GM12878 (cell line): ENCODE measurements around the gene RAB11A. TPM values are rescaled to one million over a fixed set of nuclear protein-coding genes. Genes with fewer than 3 reads are reported as not detected.

ENCODE experiments used
- ATAC-seq: fragments of 200-7000 bp; cut with Tn5 transposase; 3 replicates; pipeline ENCODE4 v1.9.1; 2020; ENCODE audit warnings: mild to moderate bottlenecking, moderate library complexity
- BruUV-seq: library from RNA; stranded (reverse); fragments of 400-500 nt; replicated peaks from 2 replicates; lab custom pipeline; 2021; lab: Mats Ljungman, UMichigan
- CTCF ChIA-PET: fragments of 300-600 bp; sonication (Branson Sonifier 250); formaldehyde crosslinking; extraction: SDS; loops from one replicate; lab custom pipeline; 2021; ENCODE audit warnings: inconsistent platforms; lab: Yijun Ruan, JAX
- POLR2A ChIA-PET: fragments of 350-600 bp; formaldehyde crosslinking; extraction: SDS; loops from one replicate; lab custom pipeline; 2021; ENCODE audit warnings: inconsistent platforms; lab: Charles Lee
- RAD21 ChIA-PET: fragments of 300-600 bp; sonication (Branson Sonifier 250); formaldehyde crosslinking; loops from one replicate; lab custom pipeline; 2023; ENCODE audit warnings: antibody characterized with exemption; ENCODE audit not compliant: unreplicated experiment; lab: Charles Lee
- SMC1A ChIA-PET: fragments of 300-600 bp; sonication (Branson Sonifier 250); formaldehyde crosslinking; loops from one replicate; lab custom pipeline; 2023; ENCODE audit not compliant: unreplicated experiment, uncharacterized antibody; lab: Charles Lee
- DNase-seq: peaks from one replicate; pipeline ENCODE4 v3.0.0-alpha.2; 2011; ENCODE audit warnings: low read depth, low spot score
- FAIRE-seq: peaks from 3 replicates; lab custom pipeline; 2011; peaks lifted over from hg19 to GRCh38; lab: Jason Lieb, UNC
- H2AFZ ChIP-seq: 2 replicates; pipeline ENCODE4 v1.6.0; 2011; ENCODE audit warnings: low read depth, low read length, control low read depth; ENCODE audit not compliant: control insufficient read depth
- H3K27ac ChIP-seq: 2 replicates; pipeline ENCODE4 v1.5.1; 2011; ENCODE audit warnings: control low read depth; ENCODE audit not compliant: control insufficient read depth, insufficient read depth
- H3K27me3 ChIP-seq, 2 experiments: replicated peaks in 1 of 2; 2 replicates each; pipeline versions ENCODE4 v1.6.0 to v1.6.1; 2011; ENCODE audit warnings: low read length in 1 of 2; ENCODE audit not compliant: control insufficient read depth in 2 of 2, insufficient read depth in 2 of 2
- H3K36me3 ChIP-seq, 2 experiments: 2 replicates each; pipeline ENCODE4 v1.5.1; 2011; ENCODE audit warnings: low read length in 1 of 2; ENCODE audit not compliant: control insufficient read depth in 2 of 2, insufficient read depth in 2 of 2
- H3K4me1 ChIP-seq: 2 replicates; pipeline ENCODE4 v1.6.1; 2011; ENCODE audit warnings: mild to moderate bottlenecking, low read length, moderate library complexity, mixed read lengths; ENCODE audit not compliant: control insufficient read depth, insufficient read depth
- H3K4me2 ChIP-seq: 2 replicates; pipeline ENCODE4 v1.6.0; 2011; ENCODE audit warnings: control low read depth; ENCODE audit not compliant: control insufficient read depth, insufficient read depth
- H3K4me3 ChIP-seq: fragments of 200-600 bp; sonication (generic); 2 replicates; pipeline ENCODE4 v1.5.1; 2016
- H3K79me2 ChIP-seq: 2 replicates; pipeline ENCODE4 v1.6.0; 2011; ENCODE audit warnings: low read length; ENCODE audit not compliant: control insufficient read depth, insufficient read depth
- H3K9ac ChIP-seq: 2 replicates; pipeline ENCODE4 v1.8.0; 2011; ENCODE audit warnings: low read length, control low read depth, mixed read lengths; ENCODE audit not compliant: control insufficient read depth, insufficient read depth
- H3K9me3 ChIP-seq: replicated peaks from 3 replicates; pipeline ENCODE4 v1.5.1; 2011; ENCODE audit warnings: mild to moderate bottlenecking, low read length; ENCODE audit not compliant: control insufficient read depth, insufficient read depth
- H4K20me1 ChIP-seq: 2 replicates; pipeline ENCODE4 v1.6.0; 2011; ENCODE audit not compliant: control insufficient read depth, insufficient read depth
- ESRRA ChIP-seq: IDR thresholded peaks from 2 replicates; pipeline ENCODE4 v1.6.1; 2012; ENCODE audit warnings: mild to moderate bottlenecking, low read length, improper control_type of control experiment
- FOXK2 ChIP-seq: fragments of 450-650 bp; IDR thresholded peaks from 2 replicates; pipeline ENCODE4 v1.6.1; 2017; ENCODE audit warnings: mild to moderate bottlenecking, moderate library complexity
- JUNB ChIP-seq: IDR thresholded peaks from 2 replicates; pipeline ENCODE4 v1.6.1; 2016; ENCODE audit warnings: antibody characterized with exemption, mild to moderate bottlenecking
- NBN ChIP-seq: fragments of 450-650 bp; IDR thresholded peaks from 2 replicates; pipeline ENCODE4 v1.6.1; 2016
- NFYB ChIP-seq: IDR thresholded peaks from 2 replicates; pipeline ENCODE4 v1.6.1; 2011; ENCODE audit warnings: low read depth, mild to moderate bottlenecking, low read length, improper control_type of control experiment, moderate library complexity; ENCODE audit not compliant: insufficient read depth
- SUZ12 ChIP-seq: fragments of 200-600 bp; sonication (generic); IDR thresholded peaks from one replicate; pipeline ENCODE4 v1.6.1; 2018; ENCODE audit warnings: antibody characterized with exemption, mild to moderate bottlenecking; ENCODE audit not compliant: unreplicated experiment
- ZNF592 ChIP-seq: fragments of 450-650 bp; IDR thresholded peaks from 2 replicates; pipeline ENCODE4 v1.6.1; 2017; ENCODE audit warnings: mild to moderate bottlenecking, moderate library complexity
- WGBS: methylation state at CpG from one replicate; pipeline ENCODE4 v1.1.6; 2016; ENCODE audit warnings: low lambda C conversion rate; ENCODE audit not compliant: insufficient replicate concordance, insufficient coverage; ENCODE audit errors: missing lambda C conversion rate; 5-methylcytosine and 5-hydroxymethylcytosine counted together
- in situ Hi-C: fragments of 300-500 bp; cut with MboI; formaldehyde crosslinking; loops from 9 replicates; pipeline ENCODE4 v1.14.3; 2018; ENCODE audit warnings: mixed read lengths
- intact Hi-C: fragments of 100-400 bp; cut with micrococcal nuclease; formaldehyde crosslinking; loops from one replicate; pipeline ENCODE4 v1.14.2; 2022; ENCODE audit not compliant: unreplicated experiment
- polyA plus RNA-seq, 11 experiments: library from polyadenylated mRNA; depleted of rRNA in 4 of 11; unstranded in 6 of 11; stranded (reverse) in 5 of 11; fragments of >200 nt; fragmentation: Nextera tagmentation in 4 of 11; fragmentation: Illumina TruSeq in 1 of 11; extraction: Ambion mirVana in 4 of 11; extraction: Trizol in 1 of 11; gene quantifications; 1 replicate in 1 of 11; 2 replicates in 10 of 11; pipeline versions ENCODE4 v1.2.1 to v1.2.3, GENCODE V29; 2011 to 2016; ENCODE audit warnings: inconsistent platforms in 2 of 11, missing spikeins in 2 of 11, low read depth in 1 of 11
- total RNA-seq, 4 experiments: library from RNA; depleted of rRNA in 3 of 4; stranded (reverse); fragments of >200 nt in 3 of 4; fragmentation: Illumina TruSeq in 1 of 4; extraction: Trizol in 1 of 4; gene quantifications; 2 replicates each; pipeline versions ENCODE4 v1.2.1 to v1.2.3, GENCODE V29; 2013 to 2021
- TF ChIP-seq, protein P1 (sequence below): fragments of 450-650 bp; IDR thresholded peaks from 2 replicates; pipeline ENCODE4 v1.6.1; 2018; ENCODE audit warnings: borderline replicate concordance, mild to moderate bottlenecking; ENCODE audit not compliant: partially characterized antibody

Gene RAB11A
- total and polyA plus RNA-seq, 10 of the 15 experiments (the other 5 are each of a cell fraction or from before 2014, with no cell fraction given), result 128 to 387 (median 224) TPM

DNA sequence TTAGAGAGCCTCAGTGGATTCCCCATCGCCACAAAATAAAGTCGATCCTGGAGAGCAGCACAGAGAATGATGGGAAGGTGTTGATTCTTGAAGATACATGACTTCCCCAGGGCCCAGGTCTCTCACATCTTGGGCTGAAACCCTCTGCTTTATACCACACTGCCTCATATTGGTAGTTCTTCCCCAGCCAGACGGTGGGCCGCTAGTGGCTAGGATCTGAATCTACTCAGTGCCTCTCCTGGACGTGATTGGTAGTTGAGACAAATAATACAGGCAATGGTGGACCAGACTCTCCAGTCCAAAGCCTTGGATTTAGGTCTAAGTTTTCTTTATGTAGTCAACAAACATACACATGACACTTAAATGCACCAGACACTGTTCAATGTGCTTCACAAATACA lies 49.7 kb downstream of the RAB11A start:
- ChIA-PET CTCF (interaction anchor here (0.7 to 3.4 kb wide), 6 partner anchors 9 to 128 kb away, joined by 3 to 25 read pairs (median 4); no protein-coding TSS in a partner anchor), RAD21 (interaction anchor here (0.8 to 3.2 kb wide), 6 partner anchors 8 to 247 kb away, joined by 3 to 37 read pairs (median 4); partner anchors contain the start of gene RAB11A), SMC1A (interaction anchor here (0.9 to 6.6 kb wide), 7 partner anchors 10 to 100 kb away, joined by 3 to 70 read pairs (median 7); no protein-coding TSS in a partner anchor), POLR2A (interaction anchor here (0.7 to 3.1 kb wide), 5 partner anchors 14 to 131 kb away, joined by 5 to 19 read pairs (median 13); partner anchors contain the start of gene RAB11A)
- Histone ChIP-seq H3K4me3 (no peak overlapping the region), H3K27me3 (no peaks in the 10 kb centered on the region), H3K4me1 (peaks cover 72% of the 10 kb centered on the region), H3K9me3 (no peaks in the 10 kb centered on the region), H3K27ac (peak overlapping the region; percentile 85), H3K4me2 (no peak overlapping the region), H2AFZ (no peak overlapping the region), H3K9ac (no peak overlapping the region), H3K79me2 (no peaks in the 10 kb centered on the region), H4K20me1 (no peaks in the 10 kb centered on the region), H3K36me3 (no peaks in the 10 kb centered on the region; a peak in 1 of 4 replicates)
- no peak for TF ChIP-seq ZNF592
- TF ChIP-seq NFYB, result peak; percentile 63; the same call in 1 of the 2 replicates
- no peak for TF ChIP-seq FOXK2
- TF ChIP-seq, protein P1, sequence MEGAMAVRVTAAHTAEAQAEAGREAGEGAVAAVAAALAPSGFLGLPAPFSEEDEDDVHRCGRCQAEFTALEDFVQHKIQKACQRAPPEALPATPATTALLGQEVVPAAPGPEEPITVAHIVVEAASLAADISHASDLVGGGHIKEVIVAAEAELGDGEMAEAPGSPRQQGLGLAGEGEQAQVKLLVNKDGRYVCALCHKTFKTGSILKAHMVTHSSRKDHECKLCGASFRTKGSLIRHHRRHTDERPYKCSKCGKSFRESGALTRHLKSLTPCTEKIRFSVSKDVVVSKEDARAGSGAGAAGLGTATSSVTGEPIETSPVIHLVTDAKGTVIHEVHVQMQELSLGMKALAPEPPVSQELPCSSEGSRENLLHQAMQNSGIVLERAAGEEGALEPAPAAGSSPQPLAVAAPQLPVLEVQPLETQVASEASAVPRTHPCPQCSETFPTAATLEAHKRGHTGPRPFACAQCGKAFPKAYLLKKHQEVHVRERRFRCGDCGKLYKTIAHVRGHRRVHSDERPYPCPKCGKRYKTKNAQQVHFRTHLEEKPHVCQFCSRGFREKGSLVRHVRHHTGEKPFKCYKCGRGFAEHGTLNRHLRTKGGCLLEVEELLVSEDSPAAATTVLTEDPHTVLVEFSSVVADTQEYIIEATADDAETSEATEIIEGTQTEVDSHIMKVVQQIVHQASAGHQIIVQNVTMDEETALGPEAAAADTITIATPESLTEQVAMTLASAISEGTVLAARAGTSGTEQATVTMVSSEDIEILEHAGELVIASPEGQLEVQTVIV, result no peak
- TF ChIP-seq ESRRA, result no peak
- TF ChIP-seq NBN, result no peak
- no peak for TF ChIP-seq SUZ12
- no peak for TF ChIP-seq JUNB
- no TSS peak for BruUV-seq
- 65% methylated on average over 5 of the region's 5 CpGs for WGBS
- FAIRE-seq (no peak), ATAC-seq (no peak), DNase-seq (no peak)
- intact Hi-C loops, result no loop called here
- in situ Hi-C loops, result no loop called here
